CD4-positive, alpha-beta T cell treated with Interleukin-15 for 1 hour (primary cell): ENCODE measurements around the gene SCN1A.
"Not testable (repeated sequence)": the region's sequence is repeated elsewhere in the genome, so short reads cannot be mapped to it uniquely, and the experiment has no call there.

Experiments
- DNase-seq: peaks from one replicate; pipeline ENCODE4 v3.0.0-alpha.2; 2020

SCN1A gene

DNA sequence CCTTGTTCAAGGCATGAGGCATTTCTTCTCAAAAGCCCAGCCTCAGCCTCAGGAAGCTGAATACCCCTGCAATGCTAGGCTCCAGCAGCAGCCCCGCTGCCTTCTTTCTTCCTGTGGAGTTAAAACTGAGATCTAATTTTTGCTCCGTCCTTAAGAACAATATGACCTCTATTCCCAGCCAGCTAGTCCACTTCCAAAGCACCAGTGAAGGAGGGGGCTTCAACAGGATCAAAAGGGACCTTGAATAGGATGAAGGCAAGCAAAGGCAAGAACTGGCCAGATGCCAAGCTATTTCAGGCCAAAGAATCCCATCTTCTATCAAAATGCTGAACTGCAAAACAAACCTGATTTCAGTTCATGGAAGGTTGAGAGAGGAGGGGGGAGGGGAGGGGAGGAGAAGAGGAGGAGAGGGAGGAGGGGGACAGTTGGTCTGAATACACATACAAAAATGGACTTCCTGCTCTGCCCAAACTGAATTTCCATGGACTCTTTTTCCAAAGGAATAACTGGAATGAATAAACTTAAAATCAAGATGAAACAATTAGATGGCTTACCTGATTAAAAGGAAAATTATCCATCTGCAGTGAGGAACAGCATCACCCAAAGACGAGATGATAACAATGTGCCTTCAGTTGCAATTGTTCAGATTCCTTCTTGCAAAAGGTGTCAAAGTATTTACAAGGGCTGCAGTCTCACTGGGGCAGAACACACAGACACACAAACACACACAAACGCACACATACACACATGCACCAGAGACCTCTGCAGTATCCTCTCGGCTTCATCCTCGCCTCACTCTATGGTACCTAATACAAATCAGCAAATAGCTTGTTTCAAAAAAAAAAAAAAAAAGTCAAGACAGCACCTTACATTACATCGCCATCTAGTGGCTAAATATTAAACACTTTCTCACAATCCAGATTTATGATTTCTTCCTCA, at the start of gene SCN1A:
Gene SCN1A, minus strand, starts transcription at position 804 of the 939 bp plus-strand sequence. CDS start 54,399 bp downstream, outside the sequence.
- no peak for DNase-seq

DNA sequence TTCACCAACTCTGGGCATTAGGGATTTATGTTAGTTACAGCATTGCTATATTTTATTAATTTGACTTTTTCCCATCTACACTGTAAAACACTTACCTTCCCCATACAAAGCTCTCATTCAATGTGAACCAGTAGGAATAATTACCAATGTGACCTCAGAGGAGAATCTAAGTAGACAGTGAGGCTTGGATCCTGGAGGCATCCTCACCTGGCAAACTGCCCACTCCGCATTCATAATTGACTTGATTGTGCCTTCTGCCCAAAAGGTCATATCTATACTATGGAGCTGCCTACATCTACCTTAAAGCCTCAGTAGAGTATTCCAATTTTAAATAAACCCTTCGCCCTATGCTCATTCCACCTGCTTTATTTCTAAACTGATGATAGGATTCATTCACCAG, 45.4 kb upstream of the SCN1A start:
- DNase-seq: no peak

DNA sequence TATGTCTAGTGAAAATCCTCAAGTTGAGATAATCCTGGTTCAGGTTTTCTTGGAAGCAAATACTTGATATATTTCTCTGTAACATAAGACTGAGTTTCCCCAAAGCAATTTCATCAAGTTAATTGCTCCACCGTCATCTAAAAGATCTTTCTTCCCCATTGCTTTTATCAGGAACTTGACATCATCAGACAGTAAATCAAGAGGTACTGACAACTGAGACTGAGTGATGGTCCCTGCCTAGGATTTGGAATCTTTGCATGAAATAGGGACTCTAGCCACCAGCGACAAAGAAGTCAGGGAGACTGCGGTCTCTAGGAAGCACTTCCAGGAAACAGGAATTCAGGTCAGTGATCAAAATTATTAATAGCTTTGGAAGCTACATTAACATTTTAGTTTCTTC, 43.4 kb upstream of the SCN1A start:
- DNase-seq: no peak

DNA sequence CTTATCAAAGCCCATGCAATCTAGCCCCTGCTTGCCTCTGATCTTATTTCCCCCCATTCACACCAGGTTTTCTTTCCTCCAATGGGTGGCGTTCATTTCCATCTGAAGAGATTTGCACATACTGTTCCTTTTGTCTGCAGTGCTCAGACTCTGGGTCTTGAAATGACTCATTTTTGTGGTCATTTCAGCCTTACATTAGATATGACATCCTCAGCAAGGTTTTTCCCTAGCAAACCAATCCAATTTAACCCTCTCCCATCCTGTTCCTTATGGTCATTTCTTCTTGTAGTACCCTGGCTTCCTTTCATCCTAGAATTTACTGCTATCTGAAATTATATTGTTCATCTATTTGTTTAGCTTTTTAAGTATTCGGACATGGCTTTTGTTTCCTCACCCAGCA, 42.5 kb upstream of the SCN1A start:
- no peak for DNase-seq

DNA sequence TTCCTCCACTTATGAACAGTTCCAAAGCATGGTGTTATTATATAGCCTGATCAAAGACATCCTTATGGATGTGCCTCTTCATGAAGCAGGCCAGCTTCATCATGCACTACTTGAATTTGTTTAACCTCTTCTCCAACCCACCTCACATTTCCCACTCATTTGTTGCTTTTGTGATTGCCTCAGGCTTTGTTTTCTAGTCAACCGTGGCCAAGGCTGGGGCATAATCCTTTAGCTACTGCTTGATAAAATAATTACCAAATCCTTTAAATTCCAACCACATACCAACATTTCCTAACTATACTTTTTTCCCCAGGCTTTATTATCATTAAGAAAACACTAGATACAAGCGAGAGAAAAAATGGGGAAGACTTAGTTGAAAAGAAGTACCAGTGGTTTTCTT, 39.6 kb upstream of the SCN1A start:
- no peak for DNase-seq

DNA sequence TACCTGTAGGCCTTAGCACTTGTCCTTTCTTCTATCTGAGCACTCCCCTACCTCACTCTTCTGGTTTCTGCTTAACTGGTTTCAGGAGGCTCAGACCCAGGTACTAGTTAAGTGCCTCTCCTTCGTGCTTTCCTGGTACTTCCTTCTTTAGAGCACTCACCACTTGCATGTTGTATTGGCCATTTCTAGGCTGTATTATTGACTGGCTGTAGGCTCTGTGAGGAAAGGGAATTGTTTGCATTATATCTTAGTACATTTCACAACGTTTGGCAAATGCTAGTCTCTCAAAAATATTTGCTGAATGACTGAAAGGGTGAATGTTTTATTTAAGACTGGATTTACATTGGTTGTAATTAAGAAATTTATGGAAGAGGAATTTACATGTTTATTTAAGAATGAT, 36.0 kb upstream of the SCN1A start:
- no peak for DNase-seq

DNA sequence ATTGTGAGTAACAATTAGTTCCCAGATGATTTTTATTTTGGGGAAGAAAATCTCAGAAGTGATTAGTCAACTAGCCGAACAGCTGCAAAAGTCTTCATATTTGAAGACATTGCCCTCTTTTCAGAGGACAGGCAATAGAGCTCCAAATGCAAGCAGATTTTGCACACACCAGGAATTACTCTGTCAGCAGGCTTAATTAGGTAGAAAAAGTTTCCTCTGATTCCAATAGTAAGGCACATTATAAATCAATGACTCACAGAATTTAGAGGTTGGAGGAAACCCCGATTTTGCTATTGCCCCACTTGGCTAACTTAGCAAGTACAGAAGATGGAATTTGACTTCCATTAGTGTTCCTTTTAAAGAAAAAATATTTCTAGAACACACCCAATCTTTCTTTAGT, 30.7 kb upstream of the SCN1A start:
- DNase-seq: no peak

DNA sequence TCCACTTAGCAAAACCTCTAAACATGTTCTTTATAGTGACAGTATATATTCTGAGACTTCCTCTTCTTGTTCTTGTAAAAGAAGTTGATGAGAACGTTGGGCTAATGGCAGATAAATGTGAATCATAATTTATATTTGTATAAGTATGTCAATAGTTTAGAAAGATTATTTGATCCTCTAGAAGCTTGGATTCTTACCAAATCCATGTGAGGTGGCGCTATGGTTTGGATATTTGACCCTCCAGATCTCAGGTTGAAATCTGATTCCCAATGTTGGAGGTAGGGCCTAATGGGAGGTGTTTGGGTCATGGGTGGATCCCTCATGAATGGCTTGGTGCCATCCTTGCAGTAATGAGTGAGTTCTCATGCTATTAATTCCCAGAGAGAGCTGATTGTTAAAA, 29.8 kb upstream of the SCN1A start:
- DNase-seq: no peak

DNA sequence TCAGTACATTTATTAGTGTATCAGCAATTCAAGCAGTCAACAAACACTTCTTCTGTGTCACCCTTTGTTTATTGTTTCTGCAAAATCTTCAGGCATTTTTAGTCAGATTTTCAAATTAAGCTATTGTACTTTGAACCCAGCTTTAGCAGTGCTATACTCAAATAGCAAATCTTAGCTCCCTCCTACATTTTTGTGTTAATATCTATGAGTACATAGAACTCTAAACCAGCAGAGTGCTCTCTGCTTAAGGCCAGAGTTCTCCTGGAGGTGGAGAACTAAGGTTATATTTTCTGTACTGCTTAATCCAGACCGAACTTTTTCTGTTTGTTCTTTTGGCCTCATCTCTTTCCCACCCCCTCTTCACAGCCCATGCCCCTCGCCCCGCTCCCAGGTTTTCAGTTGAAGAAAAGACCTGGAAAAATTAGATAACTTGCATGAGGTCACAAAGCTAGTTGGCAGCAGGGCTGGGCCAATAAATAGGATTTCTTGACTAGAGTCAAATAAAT, 29.2 kb upstream of the SCN1A start:
- DNase-seq: no peak

DNA sequence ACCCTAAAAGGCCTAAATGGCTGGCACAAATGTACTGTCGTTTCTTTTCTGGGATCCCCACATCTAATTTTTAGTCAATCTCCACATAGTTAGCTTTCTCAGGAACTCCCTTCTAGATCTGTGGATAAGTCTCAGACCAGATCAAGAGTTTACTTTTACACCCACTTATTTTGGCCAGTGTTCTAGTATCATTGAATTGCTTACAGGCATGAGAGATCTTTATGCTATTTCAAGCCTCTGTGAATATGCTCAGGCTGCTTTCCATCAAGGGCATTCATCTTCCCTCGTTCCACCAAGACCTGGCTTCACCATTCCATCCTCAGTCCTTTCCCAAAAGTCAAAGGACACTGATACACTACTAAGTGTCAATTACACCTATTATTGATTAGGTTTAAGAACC, 27.8 kb upstream of the SCN1A start:
- DNase-seq: no peak

DNA sequence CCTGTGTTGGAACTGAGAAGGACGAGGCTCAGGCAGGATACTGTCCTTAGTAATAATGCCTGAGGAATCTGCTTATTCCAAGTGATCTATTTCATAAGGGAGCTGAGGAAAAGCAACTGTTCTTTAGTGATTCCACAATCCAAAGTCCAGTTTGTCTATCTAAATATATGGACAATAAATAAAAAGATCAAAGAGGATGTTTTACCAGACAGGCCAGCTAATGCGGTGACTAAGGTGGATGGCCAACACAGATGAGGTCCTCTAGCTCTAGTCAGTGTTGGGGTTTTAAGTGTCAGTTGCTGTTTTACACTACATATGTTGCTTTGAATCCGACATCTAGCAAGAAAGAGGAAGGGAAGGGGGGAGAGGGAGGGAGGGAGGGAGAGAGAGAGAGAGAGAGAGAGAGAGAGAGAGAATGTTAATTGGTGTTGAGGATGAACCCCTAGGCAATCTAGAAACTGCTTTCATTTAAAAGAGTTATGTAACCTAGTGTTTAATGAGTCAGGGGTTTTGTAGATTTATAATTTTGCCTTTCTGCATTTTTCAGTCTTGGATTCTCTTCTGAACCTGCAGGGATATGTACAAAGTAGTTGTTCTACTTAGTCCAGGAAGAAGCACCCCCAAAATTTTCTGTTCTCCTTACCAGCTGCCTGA, 27.0 kb upstream of the SCN1A start:
- no peak for DNase-seq

DNA sequence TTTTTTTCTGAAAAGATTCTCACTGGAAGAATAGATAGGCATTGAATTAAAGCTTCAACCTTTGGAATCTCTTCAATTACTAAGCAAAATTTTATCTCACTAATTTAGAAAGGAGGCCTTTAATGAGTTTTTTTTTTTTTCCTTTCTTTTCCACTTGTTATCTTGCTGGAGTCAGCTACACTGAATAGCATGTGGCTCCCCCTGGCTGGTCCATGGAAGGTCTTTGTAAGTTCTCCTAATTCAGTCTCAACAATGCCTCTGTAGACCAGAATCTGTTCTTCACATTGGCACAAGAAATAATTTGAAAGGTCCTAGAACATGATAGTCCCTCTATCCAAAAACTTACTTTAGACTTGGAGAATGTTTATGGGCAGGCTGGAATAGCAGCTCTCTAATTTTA, 24.2 kb upstream of the SCN1A start:
- DNase-seq: no peak

DNA sequence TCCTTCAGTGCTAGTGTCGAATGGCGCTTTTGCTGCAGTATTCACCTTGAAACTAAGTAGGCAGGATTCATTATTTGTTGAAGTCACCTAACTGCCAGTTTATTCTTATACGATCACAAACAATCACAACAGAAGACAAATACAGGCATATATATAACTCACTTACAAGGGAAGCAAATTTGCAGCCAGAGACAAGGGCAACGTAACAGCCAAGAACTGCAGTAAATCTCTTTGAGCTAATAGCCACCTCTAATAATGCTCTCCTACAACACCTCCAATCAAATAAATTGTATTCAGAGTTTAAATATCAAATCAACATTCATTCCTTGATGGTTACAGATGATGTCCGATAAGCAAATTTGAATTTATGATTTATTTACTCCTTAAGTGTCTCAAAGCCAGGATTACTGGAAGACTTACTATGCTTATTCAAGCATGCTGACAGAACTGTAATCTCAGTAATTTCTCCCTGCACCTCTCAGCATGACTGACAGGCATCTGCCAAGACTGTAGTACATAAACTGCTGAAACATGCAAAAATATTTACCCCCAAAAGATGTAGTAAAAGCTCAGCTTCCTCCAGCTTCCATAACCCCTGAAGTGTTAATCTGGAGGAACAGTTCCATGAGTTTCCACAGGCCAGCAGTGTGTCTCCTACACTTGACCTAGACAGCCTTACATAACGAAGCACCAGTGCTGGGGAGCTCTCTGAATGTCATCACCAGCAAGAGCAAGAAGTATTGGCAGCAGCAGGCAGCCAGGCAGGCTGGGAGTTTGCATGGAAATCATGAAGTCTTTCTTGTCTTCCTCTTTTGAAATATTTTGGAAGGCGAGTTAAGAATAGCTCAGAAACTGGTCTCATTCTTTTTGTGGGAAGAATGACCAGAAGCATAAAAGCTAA, 20.9 kb upstream of the SCN1A start:
- DNase-seq: no peak

DNA sequence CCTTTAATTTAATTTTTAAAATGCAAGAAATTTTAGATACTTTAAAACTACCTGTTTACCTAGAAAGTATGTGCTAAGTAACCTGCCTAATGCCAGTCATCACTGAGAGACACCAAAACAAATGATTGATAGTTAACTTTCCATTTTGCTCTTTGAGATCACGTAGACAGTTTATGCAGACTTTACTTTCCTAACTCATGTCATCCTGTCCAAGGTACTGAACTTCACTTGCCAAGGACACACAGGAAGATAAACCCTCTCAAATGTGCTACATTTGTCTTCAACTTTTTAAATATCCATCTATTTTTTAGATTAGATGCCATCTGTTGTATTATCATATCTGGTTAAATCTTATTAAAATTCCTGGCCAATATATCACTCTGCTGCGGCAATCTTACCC, 20.1 kb upstream of the SCN1A start:
- no peak for DNase-seq

DNA sequence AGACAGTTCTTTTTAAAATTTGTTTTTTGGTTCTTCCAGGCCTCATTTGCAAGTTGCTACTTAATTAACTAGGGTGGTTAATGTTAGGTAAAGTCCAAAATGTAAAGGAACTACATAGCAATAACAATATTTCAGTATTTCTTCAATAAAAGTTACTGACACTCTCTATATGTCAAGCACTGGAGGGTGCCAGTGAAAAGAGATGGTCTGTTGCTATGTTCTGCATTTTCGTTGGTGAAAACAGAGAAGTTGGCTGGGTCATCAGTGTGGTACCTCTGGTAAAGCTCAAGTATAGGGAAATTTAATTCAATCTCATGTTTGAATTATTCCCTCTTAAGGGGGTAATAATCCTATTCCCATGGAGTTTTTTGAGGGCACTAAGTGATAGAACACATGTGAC, 16.3 kb upstream of the SCN1A start:
- DNase-seq: no peak

DNA sequence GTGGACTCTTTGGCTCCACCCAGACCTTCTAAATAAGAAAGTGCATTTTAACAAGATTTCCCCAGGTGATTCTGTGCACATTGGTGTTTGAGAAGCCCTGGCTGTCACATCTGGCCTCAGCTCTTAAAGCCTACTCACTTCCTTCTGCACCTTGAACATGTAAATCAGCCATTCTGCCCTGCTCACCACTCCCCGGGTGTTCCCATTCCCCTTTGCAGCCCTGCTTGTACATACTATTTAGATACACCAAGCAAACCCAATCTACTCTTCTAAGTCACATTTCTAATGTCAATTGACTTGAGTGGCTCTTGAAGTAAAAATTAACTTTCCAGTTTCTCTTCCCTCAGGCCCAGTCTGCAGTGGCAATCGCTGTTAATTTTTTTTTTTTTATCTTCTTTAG, 13.1 kb upstream of the SCN1A start:
- DNase-seq: no peak

DNA sequence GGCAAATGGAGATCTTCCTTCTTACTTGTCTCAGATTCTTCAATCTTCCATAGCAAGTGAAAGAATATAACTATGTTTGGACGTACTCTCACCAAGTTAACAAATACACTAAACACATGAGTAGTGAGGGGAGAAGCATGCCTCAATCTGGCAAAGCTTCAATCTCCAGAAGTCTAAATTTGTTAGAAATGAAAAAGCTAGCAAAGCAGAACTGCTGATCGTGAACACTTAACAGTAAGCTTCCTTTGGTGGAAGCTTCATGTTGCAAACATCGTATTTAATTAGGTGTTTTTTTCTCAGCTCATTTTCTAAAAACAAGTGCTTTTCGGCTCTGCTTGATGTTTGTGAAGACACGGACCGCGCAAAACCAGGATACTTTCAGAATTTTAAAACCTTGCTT, 12.7 kb upstream of the SCN1A start:
- no peak for DNase-seq

DNA sequence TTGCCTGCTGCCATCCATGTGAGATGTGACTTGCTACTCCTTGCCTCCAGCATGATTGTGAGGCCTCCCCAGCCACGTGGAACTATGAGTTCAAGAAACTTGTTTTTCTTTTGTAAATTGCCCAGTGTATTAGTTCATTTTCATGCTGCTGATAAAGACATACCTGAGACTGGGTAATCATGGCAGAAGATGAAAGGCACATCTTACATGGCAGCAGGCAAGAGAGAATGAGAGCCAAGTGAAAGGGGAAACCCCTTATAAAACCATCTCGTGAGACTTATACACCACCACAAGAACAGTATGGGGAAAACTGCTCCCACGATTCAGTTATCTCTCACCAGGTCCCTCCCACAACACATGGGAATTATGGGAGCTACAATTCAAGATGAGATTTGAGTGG, 11.7 kb upstream of the SCN1A start:
- not testable (repeated sequence) for DNase-seq

DNA sequence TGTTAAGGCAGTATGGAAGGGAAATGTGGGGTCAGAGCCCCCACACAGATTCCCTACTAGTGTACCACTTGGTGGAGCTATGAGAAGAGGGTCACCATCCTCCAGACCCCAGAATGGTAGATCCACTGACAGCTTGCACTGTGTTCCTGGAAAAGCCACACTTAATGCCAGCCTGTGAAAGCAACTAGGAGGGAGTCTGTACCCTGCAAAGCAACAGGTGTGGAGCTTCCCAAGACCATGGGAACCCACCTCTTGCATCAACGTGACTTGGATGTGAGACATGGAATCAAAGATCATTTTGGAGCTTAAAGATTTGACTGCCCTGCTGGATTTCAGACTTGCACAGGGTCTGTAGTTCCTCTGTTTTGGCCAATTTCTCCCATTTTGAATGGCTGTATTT, 10.8 kb upstream of the SCN1A start:
- no peak for DNase-seq

DNA sequence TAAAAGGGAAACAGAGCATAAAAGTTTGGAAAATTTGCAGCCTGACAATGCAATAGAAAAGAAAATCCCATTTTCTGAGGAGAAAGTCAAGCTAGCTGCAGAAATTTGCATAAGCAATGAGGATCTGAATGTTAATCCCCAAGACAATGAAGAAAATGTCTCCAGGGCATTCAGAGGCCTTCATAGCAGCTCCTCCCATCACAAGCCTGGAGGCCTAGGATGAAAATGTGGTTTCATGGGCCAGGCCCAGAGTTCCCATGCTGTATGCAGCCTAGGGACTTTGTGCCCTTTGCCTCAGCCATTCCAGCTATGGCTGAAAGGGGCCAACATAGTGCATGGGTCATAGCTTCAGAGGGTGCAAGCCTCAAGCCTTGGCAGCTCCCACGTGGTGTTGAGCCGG, 10.3 kb upstream of the SCN1A start:
- DNase-seq: no peak

DNA sequence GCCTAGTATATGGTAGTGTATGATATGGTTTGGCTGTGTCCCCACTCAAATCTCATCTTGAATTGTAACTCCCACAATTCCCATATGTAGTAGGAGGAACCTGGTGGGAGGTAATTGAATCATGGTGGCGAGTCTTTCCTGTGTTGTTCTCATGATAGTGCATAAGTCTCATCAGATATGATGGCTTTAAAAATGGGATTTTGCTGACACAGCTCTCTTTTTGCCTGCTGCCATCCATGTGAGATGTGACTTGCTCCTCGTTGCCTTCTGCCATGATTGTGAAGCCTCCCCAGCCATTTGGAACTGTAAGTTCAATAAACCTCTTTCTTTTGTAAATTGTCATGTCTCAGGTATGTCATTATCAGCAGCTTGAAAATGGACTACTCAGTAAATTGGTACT, 9.5 kb upstream of the SCN1A start:
- no peak for DNase-seq

DNA sequence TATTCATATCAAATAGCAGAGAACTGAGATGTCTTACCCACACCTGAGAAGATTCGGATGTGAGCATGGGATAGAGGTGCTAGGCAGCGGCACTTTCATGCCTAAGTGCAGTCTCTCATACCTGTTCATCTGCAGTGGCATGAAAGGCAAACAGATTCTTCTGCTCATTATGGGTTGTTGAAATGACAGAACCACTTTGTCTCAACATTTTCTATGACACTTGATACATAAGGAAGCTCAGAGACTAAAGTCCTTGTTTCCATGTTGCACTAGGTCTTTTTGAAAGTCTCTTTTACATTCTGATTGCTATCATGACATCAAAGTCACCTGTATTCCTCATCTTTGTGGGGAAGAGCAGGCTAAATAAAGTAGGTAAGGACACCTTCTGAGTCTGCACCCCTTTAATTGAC, 8.0 kb upstream of the SCN1A start:
- no peak for DNase-seq

DNA sequence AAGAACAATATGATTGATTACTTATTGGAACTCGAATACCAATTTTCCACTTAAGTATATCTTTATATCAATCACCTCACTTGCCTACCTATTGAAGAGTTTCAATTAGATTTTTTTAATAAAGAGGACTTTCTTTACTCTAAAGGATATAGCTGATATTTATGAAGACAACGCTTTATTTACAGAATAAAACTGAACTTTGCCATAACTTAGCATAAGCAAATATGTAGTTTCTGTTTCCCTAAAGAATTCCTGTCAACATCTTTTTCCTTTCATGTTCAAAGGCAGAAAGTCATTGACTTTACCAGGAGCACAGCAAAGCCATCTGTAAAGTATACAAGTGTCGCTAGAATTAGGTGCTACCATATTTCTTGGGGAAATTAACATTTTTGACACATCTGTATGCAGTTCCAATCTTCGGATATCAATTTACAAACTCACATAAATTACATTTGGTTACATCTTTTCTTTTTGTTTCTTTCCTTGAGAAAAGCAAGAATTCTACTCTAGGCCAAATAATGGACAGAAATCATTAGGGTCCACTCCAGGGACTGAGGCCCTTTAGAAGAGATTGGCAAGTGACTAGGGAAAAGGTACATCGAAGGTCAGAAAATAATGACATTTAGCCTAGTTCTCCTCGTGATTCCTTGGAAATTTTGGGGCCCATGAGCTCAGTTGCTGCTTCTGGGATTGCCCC, 7.5 kb upstream of the SCN1A start:
- no peak for DNase-seq
